AG04450 (cell line): ENCODE results near the gene ACYP1. TPM values are rescaled to one million over a fixed set of nuclear protein-coding genes. Genes with fewer than 3 reads are reported as not detected.

ENCODE experiments used
- CTCF ChIA-PET: fragments of 300-600, 350-600 bp; formaldehyde crosslinking; extraction: SDS; loops from one replicate; lab custom pipeline; 2022; ENCODE audit warnings: antibody characterized with exemption, inconsistent platforms; lab: Charles Lee
- POLR2A ChIA-PET: fragments of 350-600 bp; formaldehyde crosslinking; extraction: SDS; loops from one replicate; lab custom pipeline; 2021; ENCODE audit warnings: antibody characterized with exemption, inconsistent platforms; lab: Yijun Ruan, JAX
- DNase-seq: peaks from one replicate; pipeline ENCODE4 v3.0.0-alpha.2; 2011; ENCODE audit warnings: low read depth, low spot score
- H3K27ac ChIP-seq: one replicate; pipeline ENCODE4 v1.5.1; 2012; ENCODE audit warnings: low read depth, low read length, control low read depth
- H3K27me3 ChIP-seq: one replicate; pipeline ENCODE4 v1.6.0; 2012; ENCODE audit warnings: low read length; ENCODE audit not compliant: control insufficient read depth, insufficient read depth
- H3K4me3 ChIP-seq: 2 replicates; pipeline ENCODE4 v1.5.1; 2011; ENCODE audit warnings: mild to moderate bottlenecking, low read depth, low read length, control low read depth
- H3K9me3 ChIP-seq: 2 replicates; pipeline ENCODE4 v1.5.1; 2012; ENCODE audit warnings: low read length; ENCODE audit not compliant: control insufficient read depth, insufficient read depth
- polyA plus RNA-seq: library from polyadenylated mRNA; depleted of rRNA; stranded (reverse); fragments of >200 nt; gene quantifications from 2 replicates; pipeline ENCODE4 v1.2.3, GENCODE V29; 2011
- TF ChIP-seq, protein P1 (sequence below): IDR thresholded peaks from 2 replicates; pipeline ENCODE4 v1.5.1; 2011; ENCODE audit warnings: low read depth, low read length, control low read depth, inconsistent platforms

Gene ACYP1
- polyA plus RNA-seq, 1 experiment, result 18.4 TPM

DNA sequence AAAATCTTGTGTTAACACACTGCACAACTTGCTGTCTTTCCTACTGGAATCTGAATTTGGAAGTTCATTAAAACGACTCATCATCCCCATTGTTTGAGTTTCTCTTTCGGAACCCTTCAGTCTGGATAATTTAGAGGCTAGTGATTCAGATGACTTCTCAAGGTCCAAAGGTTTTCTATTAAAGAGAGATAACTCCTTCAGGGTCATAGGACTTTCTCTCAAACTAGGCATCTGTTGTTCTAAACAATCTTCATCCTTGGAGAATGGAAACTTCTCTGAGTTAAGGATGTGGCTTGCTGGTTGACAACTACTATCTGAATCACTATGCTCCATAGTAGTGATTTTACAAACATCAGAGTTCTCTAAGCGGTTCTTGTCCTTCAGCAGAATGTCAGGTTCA lies 16.9 kb downstream of the ACYP1 start:
- ChIA-PET CTCF (no interaction called here), POLR2A (no interaction called here)
- Histone ChIP-seq H3K9me3 (no peaks in the 10 kb centered on the region), H3K27ac (no peak overlapping the region), H3K4me3 (no peak overlapping the region), H3K27me3 (no peaks in the 10 kb centered on the region)
- no peak for DNase-seq
- TF ChIP-seq, protein P1, sequence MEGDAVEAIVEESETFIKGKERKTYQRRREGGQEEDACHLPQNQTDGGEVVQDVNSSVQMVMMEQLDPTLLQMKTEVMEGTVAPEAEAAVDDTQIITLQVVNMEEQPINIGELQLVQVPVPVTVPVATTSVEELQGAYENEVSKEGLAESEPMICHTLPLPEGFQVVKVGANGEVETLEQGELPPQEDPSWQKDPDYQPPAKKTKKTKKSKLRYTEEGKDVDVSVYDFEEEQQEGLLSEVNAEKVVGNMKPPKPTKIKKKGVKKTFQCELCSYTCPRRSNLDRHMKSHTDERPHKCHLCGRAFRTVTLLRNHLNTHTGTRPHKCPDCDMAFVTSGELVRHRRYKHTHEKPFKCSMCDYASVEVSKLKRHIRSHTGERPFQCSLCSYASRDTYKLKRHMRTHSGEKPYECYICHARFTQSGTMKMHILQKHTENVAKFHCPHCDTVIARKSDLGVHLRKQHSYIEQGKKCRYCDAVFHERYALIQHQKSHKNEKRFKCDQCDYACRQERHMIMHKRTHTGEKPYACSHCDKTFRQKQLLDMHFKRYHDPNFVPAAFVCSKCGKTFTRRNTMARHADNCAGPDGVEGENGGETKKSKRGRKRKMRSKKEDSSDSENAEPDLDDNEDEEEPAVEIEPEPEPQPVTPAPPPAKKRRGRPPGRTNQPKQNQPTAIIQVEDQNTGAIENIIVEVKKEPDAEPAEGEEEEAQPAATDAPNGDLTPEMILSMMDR, result no peak

DNA sequence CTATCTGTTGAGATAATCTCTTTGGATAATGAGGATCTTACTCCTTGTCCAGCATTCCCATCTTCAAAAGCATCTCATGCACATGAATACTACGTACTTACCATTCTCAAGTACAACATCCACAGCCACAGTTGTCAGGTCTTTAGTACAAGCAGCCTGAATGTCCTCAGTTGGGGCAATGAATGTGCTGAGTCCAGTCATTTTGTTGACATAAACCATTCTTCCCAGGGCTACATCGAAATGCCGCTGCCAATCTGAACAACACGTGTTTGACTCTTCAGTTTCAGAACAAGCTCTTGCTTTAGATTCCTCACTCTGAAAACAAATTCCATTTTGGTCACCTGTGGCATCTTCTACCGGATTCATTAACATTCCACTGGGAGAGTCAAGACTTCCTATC lies 17.5 kb downstream of the ACYP1 start:
- TF ChIP-seq, protein P1, result no peak
- Histone ChIP-seq H3K4me3 (no peak overlapping the region), H3K9me3 (no peaks in the 10 kb centered on the region), H3K27me3 (no peaks in the 10 kb centered on the region), H3K27ac (no peak overlapping the region)
- POLR2A ChIA-PET, result no interaction called here
- CTCF ChIA-PET, result interaction anchor here (0.7 to 1.8 kb wide), 2 partner anchors 101 to 221 kb away, joined by 4 to 5 read pairs; no protein-coding TSS in a partner anchor
- no peak for DNase-seq

DNA sequence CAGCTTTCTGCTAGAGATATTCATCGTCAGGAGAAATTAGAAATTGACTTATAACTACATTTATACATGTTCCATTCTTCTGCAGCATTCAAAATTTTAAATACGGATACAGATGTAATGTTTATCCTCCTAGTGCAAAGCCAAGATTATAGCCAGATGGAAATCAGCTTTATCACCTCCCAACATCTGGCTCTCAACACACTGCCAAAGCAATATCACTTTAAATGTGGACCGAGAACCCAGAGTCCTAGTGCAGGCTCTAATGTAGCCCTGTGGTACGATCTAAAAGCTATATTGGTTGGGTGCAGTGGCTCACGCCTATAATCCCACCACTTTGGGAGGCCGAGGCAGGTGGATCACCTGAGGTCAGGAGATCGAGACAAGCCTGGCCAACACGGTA lies 19.1 kb downstream of the ACYP1 start:
- DNase-seq, result no peak
- no peaks in the 10 kb centered on the region for H3K9me3 ChIP-seq
- no peak overlapping the region for H3K4me3 ChIP-seq
- H3K27ac ChIP-seq, result no peak overlapping the region
- ChIA-PET CTCF (interaction anchor here (0.6 to 1.8 kb wide), 3 partner anchors 44 to 787 kb away, joined by 4 to 9 read pairs (median 5); no protein-coding TSS in a partner anchor), POLR2A (no interaction called here)
- TF ChIP-seq, protein P1, result no peak
- no peaks in the 10 kb centered on the region for H3K27me3 ChIP-seq

DNA sequence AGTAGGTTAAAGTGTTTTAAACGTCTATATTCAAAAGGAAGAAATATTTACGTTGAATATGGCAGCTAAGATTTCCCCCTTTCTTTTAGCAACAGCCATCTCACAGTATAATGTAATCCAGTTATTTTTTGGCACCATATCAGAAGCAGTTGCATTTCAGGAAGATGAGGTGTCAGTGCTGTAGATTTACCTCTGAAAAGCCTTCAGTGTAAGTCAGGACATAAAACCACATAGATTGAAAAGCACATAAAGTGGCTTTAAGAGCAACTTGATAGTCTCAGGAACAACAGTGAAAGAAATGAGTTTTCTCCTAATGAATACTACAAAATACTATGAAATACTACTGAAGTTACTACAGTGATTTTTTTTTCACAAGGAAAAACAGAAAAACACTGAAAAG lies 19.5 kb downstream of the ACYP1 start:
- DNase-seq, result no peak
- POLR2A ChIA-PET, result interaction anchor here (0.6 to 0.7 kb wide), 2 partner anchors 21 to 25 kb away, joined by 3 read pairs; partner anchors contain the start of gene ZC2HC1C
- Histone ChIP-seq H3K27me3 (no peaks in the 10 kb centered on the region), H3K4me3 (no peak overlapping the region), H3K27ac (no peak overlapping the region), H3K9me3 (no peaks in the 10 kb centered on the region)
- CTCF ChIA-PET, result interaction anchor here (0.6 to 1.3 kb wide), 3 partner anchors 44 to 787 kb away, joined by 4 to 9 read pairs (median 6); no protein-coding TSS in a partner anchor
- TF ChIP-seq, protein P1, result no peak

DNA sequence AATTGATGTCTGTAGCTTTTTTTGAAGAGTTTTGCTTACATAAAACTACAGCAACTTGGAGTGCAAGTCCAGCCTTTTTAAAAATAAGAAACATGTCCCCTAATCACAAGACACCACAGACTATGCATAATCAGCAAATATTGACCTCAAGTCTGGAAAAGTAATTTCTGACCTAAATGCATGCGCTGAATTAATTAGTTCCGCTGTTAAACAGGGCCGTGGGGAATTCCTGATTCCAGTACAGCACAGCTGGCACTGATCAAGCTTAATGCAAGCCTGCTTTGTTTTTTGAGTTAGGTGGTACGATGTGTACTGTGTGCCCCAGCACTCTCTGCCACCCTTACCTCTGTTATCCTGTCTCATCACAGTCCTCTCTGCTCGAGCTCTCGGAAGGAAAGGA lies 21.8 kb downstream of the ACYP1 start:
- no peak overlapping the region for H3K27ac ChIP-seq
- TF ChIP-seq, protein P1, result no peak
- CTCF ChIA-PET, result interaction anchor here (1.2 kb wide), 1 partner anchor 181 kb away, joined by 4 read pairs; no protein-coding TSS in a partner anchor
- POLR2A ChIA-PET, result no interaction called here
- no peaks in the 10 kb centered on the region for H3K9me3 ChIP-seq
- DNase-seq, result no peak
- no peak overlapping the region for H3K4me3 ChIP-seq
- no peaks in the 10 kb centered on the region for H3K27me3 ChIP-seq
